ENCODE results near the gene MAB21L4.

MAB21L4 gene

DNA sequence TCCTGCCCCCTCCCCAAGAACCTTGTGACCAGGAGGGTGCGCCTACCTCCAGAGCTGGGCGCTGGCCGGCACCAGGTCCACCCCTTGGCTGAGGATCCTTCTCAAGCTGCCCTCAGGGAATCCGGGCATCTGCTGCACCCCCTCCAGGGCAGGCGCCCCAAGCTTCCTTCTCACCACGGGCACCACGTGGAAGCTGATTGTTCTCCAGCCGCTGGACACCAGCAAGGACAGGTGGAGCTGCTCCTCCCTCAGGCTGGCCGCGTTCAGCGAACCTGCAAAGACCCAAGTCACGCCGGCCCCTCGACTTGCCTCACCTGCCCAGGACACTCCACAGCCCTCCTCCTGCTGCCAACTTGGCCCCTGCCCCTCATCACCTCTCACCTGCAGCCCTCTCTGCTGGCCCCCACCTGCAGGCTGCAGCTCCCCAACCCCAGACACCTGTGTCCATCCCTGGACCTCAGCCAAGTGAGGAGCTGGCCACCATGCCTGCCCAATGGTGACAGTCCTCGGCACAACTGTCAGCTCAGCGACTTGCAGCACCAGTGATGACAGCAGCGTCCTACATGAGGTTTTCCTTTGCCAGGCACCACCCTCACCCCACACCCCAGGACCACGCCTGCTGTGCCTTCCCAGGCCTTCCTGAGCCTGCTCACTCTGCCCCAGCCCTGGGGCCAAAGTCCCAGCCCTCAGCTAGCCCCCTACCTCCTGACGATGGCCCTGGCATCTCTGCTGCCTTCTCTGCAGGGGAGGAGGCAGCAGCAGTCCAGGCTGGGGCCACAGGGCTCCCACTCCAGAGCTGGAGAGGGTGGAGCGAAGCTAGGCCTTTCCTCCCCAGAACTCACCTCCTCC, 4.2 kb downstream of the MAB21L4 start:
- no peaks in the 10 kb centered on the region for H3K9me3 ChIP-seq
- no peaks in the 10 kb centered on the region for H3K36me3 ChIP-seq
- no peaks in the 10 kb centered on the region for H3K4me1 ChIP-seq (ENCODE audit: control insufficient read depth in 1 of 2, insufficient read depth in 1 of 2, low read depth in 1 of 2, low read length in 1 of 2)
- H3K27me3 ChIP-seq: no peaks in the 10 kb centered on the region
- TF ChIP-seq, protein P1, sequence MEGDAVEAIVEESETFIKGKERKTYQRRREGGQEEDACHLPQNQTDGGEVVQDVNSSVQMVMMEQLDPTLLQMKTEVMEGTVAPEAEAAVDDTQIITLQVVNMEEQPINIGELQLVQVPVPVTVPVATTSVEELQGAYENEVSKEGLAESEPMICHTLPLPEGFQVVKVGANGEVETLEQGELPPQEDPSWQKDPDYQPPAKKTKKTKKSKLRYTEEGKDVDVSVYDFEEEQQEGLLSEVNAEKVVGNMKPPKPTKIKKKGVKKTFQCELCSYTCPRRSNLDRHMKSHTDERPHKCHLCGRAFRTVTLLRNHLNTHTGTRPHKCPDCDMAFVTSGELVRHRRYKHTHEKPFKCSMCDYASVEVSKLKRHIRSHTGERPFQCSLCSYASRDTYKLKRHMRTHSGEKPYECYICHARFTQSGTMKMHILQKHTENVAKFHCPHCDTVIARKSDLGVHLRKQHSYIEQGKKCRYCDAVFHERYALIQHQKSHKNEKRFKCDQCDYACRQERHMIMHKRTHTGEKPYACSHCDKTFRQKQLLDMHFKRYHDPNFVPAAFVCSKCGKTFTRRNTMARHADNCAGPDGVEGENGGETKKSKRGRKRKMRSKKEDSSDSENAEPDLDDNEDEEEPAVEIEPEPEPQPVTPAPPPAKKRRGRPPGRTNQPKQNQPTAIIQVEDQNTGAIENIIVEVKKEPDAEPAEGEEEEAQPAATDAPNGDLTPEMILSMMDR (IDR thresholded peaks at IDR 0.05): no peak
- no peak overlapping the region for H3K27ac ChIP-seq
- H3K4me3 ChIP-seq (ENCODE audit: low read depth in 1 of 2, low read length in 1 of 2): no peak overlapping the region

DNA sequence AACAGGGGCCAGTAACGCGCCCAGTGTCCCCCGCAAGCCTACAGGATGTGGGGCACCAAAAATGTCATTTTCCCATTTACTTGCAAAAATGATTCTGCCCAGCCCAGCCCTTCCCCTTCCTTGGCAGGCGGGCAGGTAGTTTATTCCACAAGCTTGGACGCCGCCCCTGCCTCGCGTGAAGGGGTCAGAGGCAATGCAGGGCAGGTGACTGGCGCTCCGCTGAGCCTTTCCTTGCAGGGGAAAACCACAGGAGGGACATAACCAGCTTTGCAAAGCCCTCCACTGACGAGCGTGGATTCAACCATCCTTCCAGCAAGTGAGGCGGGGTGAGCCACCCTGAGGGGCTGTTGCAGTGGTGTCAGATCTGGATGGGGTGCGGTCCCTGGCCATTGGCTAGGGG, 5.3 kb downstream of the MAB21L4 start:
- TF ChIP-seq, protein P1 (IDR thresholded peaks at IDR 0.05): no peak
- H3K27me3 ChIP-seq: no peaks in the 10 kb centered on the region

DNA sequence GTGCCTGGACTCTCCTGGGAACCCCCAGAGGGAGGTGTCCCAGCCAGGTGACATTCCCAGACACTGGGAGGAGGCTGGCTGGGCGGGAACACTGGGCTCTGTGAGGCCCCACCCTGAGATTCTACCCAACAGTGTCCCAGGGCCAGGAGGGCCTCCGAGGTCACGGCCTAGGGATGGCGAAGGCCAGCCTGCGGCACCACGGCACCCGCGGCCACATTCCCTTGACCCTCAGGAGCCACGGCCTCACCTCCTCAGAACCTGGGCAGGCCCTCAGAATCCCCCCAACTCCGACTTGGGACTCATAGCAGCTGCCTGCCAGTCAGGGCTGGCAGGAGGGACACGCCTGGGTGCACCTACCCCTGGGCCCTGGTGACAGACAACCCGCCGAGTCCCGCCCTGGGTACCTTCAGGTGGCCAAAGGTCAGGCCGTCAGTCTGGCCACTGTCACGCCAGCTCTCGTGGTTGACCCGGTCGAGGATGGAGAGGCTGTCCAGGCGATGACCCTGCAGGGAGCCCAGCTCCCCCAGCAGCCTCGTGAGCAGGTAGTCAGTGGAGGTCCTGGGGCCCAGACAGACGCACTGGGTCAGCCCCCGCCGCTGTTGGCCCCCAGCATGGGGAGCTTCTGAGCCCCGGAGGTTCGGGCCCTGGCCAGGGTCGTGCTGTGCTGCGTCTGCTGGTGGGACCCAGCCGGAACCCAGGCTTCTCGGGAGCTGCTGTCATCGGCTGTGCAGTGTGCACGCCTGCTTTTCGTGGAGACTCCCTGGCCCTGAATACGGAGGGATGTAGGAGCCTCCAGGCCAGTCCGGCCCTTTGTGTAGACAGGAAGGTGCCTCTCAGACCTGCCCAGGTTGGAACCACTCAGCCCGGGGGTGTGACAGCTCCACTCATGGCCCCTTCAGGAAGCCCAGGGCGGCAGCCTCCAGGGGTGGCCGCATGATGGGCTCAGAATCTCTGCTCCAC, 6.1 kb downstream of the MAB21L4 start:
- H3K4me1 ChIP-seq (ENCODE audit: control insufficient read depth in 1 of 2, insufficient read depth in 1 of 2, low read depth in 1 of 2, low read length in 1 of 2): peaks cover 3 to 5% of the 10 kb centered on the region in 2 experiments
- no peak overlapping the region for H3K27ac ChIP-seq
- no peaks in the 10 kb centered on the region for H3K9me3 ChIP-seq
- no peaks in the 10 kb centered on the region for H3K36me3 ChIP-seq
- no peaks in the 10 kb centered on the region for H3K27me3 ChIP-seq
- H3K4me3 ChIP-seq (ENCODE audit: low read depth in 1 of 2, low read length in 1 of 2): no peak overlapping the region
- TF ChIP-seq, protein P1 (IDR thresholded peaks at IDR 0.05): no peak

More for the DNA sequence above, 5.3 kb downstream of the MAB21L4 start:
- Histone ChIP-seq H3K36me3 (no peaks in the 10 kb centered on the region), H3K27ac (no peak overlapping the region), H3K9me3 (no peaks in the 10 kb centered on the region), H3K4me1 (ENCODE audit: control insufficient read depth in 1 of 2, insufficient read depth in 1 of 2, low read depth in 1 of 2, low read length in 1 of 2) (no peaks in the 10 kb centered on the region), H3K4me3 (ENCODE audit: low read depth in 1 of 2, low read length in 1 of 2) (no peak overlapping the region)

DNA sequence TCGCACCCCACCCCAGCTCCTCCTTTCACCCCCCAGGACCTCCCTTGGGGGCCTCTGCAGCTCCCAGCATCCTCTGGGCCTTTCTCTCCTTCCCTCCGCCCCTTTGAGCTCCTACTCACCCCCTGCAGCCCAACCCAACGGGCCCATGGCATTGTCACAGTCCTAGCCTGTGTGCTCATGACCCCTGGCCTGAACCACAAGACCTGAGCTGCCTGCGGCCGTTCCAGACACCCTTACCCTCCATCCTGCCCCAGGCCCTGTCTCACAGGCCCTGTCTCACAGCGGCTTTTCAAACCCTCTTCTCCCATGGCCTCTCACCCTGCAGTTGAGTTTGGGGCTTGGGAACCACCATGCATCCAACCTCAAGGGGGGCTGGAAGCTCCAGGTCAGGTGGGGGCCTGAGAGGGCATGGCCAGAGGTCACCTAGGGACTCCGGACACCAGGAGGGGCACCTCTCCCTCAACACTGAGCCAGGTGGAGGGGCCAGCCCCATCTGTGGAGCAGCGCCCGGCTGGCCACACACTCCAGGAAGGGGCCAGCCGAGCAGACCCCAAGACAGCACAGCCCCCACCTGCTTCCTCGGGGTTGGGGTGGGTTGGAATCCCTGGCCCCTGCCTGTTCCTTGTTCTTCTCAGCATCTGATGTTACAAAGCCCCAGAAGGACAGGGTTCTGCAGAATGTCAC, 6.9 kb downstream of the MAB21L4 start:
- Histone ChIP-seq H3K9me3 (no peaks in the 10 kb centered on the region), H3K4me1 (ENCODE audit: control insufficient read depth in 1 of 2, insufficient read depth in 1 of 2, low read depth in 1 of 2, low read length in 1 of 2) (peaks cover 3 to 5% of the 10 kb centered on the region in 2 experiments), H3K27me3 (no peaks in the 10 kb centered on the region), H3K27ac (no peak overlapping the region), H3K4me3 (ENCODE audit: low read depth in 1 of 2, low read length in 1 of 2) (no peak overlapping the region), H3K36me3 (no peaks in the 10 kb centered on the region)
- TF ChIP-seq, protein P1 (IDR thresholded peaks at IDR 0.05): no peak

All from neutrophil (primary cell).